Measurements from ENCODE around the gene FBXO24.
"Not testable (repeated sequence)": the region's sequence is repeated elsewhere in the genome, so short reads cannot be mapped to it uniquely, and the experiment has no call there.

The FBXO24 gene, protein sequence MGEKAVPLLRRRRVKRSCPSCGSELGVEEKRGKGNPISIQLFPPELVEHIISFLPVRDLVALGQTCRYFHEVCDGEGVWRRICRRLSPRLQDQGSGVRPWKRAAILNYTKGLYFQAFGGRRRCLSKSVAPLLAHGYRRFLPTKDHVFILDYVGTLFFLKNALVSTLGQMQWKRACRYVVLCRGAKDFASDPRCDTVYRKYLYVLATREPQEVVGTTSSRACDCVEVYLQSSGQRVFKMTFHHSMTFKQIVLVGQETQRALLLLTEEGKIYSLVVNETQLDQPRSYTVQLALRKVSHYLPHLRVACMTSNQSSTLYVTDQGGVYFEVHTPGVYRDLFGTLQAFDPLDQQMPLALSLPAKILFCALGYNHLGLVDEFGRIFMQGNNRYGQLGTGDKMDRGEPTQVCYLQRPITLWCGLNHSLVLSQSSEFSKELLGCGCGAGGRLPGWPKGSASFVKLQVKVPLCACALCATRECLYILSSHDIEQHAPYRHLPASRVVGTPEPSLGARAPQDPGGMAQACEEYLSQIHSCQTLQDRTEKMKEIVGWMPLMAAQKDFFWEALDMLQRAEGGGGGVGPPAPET

DNA sequence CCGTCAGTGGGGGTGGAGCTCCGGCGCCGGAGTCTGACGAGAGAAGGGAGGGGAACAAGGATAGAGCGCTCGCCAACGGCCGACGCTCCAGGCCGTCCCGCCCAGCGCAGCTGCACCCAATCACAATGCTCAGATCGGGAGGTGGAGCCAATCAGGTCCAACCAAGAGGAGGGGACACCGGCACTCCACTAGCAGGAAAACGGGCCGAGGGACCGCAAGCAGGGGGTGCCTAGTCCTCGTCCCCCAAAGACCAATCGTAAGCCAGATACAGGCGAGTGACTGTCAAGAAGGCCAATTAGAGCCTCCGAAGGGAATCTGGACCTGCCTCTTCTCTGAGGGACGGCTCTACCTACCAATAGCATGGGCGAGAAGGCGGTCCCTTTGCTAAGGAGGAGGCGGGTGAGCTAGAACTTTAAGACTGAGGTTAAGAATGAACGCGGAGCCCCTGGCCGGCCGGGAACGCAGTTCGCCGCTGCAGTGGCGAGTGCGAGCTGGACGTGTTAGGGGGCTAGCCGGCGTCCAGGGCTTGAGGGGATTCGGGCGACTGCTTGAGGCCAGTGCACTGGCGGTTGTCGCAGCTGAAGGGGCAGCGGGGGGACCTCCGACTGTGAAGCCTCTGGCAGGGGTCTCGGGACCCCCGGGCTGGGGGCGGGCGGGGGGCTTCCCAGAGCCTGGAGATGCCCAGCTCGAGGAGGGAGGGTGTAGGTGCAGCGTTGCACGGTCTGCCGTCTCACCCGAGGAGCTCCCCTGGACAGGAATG, at the start of gene FBXO24:
Gene FBXO24 (plus strand): TSS at position 63 of the 760 bp plus-strand sequence. CDS start 298 bp downstream, at position 361.
- peak; percentile 99 for DNase-seq

DNA sequence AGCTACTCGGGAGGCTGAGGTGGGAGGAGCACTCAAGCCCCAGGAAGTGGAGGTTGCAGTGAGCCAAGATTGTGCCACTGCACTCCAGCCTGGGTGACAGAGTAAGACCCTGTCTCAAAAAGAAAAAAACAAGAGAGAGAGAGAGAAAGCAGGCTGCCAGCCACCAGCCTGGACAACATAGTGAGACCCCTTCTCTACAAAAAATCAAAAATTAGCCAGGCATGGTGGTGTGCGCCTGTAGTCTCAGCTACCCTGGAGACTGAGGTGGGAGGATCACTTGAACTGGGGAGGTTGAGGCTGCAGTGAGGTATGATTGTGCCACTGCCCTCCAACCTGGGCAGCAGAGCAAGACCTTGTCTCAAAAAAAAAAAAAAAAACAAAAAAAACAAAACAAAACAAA, 49.4 kb upstream of the FBXO24 start:
- DNase-seq: not testable (repeated sequence)

- DNase-seq: no peak
Observed at GRCh38 chr7:100538348-100538653, 47.8 kb upstream of the FBXO24 start.

GRCh38 chr7:100538654-100539435, 47.3 kb upstream of the FBXO24 start, which contains the start of gene AGFG2:
AGFG2 (plus strand) TSS chr7:100539203; CDS start chr7:100539347, 144 bp downstream.
- DNase-seq: peak; percentile 99

DNA sequence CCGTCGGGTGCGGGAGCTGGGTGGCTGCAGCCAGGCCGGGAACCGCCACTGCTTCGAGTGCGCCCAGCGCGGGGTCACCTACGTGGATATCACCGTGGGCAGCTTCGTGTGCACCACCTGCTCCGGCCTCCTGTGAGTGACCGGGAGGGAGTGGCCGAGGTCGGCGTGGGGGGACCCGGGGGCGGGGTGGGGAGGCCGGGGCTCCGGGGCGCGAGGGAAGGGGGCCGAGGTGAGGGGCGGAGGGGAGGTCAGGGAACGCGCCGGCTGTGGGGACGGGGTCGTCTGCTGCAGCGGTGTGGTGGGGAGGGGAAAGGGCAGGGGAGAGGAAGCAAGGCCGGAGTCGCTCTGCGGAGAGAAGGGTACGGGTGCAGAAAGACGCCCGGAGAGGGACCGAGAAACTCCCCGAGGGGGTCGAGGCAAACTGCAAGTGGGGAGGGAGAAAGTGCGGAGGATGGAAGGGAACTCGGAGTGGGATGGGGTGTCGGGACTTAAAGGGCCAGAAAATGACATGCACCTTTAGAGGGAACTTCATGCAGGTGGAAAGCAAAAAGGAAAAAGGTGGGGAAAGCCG, 46.6 kb upstream of the FBXO24 start:
- DNase-seq: no peak

GRCh38 chr7:100540073-100540723, 45.9 kb upstream of the FBXO24 start:
- no peak for DNase-seq

- DNase-seq: not testable (repeated sequence)
Observed at GRCh38 chr7:100541309-100541708, 44.8 kb upstream of the FBXO24 start.

- no peak for DNase-seq
Observed at GRCh38 chr7:100543586-100543985, 42.5 kb upstream of the FBXO24 start.

- DNase-seq: no peak
Observed at GRCh38 chr7:100544386-100544785, 41.7 kb upstream of the FBXO24 start.

GRCh38 chr7:100544967-100545359, 41.2 kb upstream of the FBXO24 start:
- no peak for DNase-seq

DNA sequence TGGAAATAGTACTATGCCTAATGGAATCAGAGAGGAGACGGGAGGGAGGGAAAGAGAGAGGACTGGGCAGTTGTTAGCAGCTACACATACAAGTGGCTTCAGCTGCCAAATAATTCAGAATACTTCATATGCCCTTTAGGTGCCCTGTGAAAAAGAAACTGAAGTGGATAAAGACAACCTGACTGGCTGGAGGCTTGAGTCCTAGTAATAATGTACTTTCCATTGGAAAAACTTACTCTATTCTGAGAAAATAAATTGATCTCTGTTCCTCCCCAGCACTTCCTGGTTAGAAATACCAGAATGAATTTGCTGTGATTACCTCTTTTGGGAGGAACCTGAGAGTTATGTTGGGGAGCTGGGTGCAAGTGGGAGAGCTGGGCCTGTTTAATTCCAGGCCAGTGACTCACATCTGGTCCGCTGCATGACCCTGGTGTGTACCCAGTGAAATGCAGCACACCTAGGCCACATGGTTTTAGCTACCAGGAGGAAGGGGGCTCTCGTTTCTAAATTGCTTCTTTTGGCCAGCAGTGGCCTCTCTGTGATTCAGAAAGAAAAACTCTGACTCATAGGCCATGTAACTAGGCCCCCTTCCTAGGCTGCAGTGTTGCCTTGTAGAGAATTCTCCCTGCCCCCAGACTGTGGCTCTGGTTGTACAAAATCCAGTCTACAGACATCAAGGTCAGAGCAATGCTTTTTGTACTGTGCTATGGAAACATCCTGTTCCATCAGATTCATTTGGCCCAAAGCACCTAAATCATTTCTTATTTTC, 40.6 kb upstream of the FBXO24 start:
- no peak for DNase-seq

DNA sequence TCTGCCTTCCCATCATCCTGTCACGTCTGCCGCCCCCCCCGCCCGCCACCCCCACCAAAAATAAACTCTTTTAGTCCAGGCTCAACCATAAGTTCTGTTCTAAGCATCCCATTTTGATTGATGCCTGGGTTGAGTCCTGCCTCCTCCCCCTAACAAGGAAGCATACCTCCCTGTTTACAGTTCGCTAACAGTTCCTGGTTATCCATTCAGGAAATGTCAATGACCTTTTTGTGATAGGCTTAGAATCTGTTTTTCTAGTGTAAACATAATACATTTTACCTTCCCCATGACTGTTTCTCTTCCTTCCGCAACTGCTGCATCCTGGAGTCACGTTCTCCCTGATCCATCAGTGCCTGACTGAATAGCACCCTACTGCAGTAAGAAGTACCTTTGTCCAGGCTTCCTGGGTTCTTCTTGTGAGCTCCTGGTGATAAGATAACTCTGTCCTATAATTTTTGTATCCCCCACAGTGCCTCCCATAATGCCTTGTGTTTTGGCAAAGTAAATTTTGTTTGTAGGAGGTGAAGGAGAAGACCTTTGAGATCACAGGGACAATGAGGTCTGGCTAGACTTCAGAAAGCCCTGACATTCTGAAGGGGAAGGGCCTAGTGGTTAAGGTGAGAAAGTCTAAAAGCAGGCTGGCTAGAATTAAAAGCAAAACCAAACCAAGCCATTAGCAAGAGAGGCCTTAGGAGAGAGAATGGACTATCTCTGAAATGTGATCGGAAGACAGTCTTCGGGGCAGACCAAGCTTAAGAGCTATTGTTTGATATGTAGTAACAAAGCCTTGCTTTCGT, 39.8 kb upstream of the FBXO24 start:
- no peak for DNase-seq

DNA sequence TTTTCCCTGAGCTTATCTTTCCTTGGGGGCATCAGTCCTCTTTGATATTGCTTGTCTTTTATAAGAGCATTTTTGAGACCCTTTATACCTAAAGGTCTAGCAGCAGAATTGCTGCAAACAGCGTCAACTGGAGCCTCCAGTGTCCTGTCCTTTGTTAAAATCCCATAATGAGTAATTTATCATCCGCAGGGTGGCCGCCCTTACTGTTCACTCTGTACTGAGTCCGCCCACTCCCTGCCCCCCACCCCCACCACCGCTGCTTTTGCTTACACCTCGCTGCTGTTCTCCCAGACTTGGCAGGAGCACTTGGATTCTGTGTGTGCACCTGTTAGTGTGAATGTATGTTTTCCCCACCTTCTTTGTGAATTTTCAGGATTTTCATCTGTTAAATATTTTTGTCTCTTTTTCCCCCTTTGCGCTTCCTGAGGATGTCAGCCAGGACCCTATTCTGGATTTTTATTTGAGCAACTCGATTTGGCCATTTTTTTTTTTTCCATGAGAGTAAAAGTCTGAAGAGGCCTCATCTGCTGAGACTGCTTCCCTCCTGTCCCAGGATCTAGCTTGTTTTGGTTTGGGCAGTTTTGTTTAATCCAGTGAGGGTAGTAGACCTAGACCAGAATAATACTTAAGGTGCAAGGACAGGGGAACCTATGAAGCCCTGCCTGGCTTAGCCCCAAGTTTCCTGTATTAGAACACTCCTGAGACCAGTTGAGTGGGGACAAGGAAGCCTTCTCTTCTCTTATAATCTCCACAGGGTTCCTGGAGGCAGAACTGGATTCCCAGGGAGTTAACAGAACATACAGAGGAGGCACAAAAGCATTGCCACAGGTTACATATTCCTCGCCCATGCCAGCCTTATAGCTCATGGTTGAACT, 39.0 kb upstream of the FBXO24 start:
- no peak for DNase-seq

DNA sequence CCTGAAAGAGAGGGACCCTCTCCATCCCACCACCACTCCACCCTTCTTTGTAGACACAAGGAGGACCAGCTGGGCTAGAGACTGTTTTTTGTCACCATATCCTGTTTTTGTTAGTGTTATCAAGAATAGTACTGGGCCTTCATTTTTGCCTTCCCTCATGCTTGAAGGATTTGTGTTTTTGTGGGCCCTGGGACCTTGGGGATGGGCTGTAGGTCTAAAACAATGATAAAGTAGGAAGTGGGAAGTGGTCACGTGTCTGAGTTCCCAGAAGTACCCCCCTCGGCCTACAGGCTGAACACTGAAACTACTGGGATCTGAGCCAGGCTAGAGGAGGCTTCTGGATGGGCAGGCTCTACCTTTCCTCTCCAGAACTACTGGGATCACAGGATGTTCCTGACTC, 38.3 kb upstream of the FBXO24 start:
- no peak for DNase-seq

DNA sequence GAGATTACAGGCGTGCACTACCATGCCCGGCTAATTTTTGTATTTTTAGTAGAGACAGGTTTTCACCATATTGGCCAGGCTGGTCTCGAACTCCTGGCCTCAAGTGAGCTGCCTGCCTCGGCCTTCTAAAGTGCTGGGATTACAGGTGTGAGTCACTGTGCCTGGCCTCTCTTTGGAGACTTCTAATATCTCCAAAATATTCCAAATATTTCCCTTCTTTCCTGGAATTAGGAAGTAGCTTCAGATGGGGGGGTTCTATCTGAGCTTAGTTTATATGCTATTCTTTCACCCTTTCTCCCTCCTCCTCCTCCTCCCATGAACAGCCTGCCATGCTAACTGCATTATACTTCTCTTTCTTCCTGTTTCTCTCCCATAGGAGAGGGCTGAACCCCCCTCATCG, 37.7 kb upstream of the FBXO24 start:
- DNase-seq: not testable (repeated sequence)

DNA sequence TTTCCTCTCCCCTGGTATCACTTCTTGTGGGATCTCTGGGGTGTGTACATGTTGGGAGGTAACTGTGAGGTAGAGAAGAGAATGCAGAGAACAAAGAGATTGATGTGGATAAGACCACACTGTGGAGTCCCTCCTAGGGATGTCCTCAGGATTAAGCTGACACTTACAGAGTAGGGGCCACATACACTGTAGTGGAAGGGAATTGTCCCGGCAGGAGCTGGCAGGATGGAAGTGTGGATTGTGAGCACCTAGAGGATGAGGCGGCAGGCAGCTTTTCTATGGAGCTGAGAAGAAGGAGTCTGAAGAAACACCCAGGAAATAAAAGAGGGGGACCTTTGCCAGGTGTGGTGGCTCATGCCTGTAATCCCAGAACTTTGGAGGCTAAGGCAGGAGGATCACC, 33.6 kb upstream of the FBXO24 start:
- no peak for DNase-seq

- DNase-seq: no peak
Observed at GRCh38 chr7:100553032-100553431, 33.1 kb upstream of the FBXO24 start.

DNA sequence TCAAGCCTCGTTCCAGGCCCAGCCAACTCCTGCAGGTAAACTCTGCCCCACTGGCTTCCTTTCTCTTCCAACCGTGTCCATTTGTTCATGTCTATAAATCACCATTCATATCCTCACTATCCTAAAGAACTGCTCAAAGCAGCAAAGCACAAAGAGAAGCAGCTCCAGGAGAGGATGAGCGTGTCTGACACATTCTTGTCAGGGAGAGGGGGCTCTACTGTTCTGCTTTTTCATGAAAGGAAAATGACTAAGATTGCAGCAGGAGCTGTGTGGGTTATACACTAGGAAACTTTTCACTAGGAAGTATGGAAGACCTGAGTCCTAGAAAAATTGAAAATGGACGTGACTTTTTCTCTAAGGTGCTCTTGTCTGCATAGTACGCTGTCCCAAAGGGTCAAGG, 30.4 kb upstream of the FBXO24 start:
- DNase-seq: no peak

DNA sequence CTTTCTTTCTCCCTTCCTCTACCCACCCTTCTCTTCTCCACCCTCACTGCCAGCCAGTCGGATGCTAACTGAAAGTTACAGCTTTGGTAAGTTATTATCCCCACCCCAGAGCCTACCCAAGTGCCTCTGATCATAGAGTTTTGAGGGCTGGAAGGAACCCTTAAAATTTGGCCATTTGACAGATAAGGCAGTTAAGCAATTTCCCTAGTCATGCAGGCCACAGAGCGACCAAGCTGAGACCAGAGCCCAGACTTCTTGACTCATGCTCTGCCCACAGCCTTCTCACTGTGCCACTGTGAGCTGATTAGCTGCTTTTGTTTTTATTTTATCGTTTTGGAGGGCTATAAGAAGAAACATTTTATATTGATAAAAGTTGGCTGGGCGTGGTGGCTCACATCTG, 29.6 kb upstream of the FBXO24 start:
- no peak for DNase-seq

Measured in NCI-H1694 treated with DMSO at 0.1 percent for 48 hours (cell line).